ENCODE results near the gene EEF1AKMT2.

- TF ChIP-seq CTCF (IDR thresholded peaks at IDR 0.05) (peak; percentile 16 to 31 (median 29)), POLR2A (IDR thresholded peaks at IDR 0.05) (no peak)
Measured at GRCh38 chr10:124745673-124746072, 46.0 kb downstream of the EEF1AKMT2 start.

Measured in vagina (tissue), 2 donors.